ENCODE data around the gene LYST.
A peak's percentile ranks its signal among the peaks of the same experiment; 100 is the strongest.
"Not testable (repeated sequence)": the region's sequence is repeated elsewhere in the genome, so short reads cannot be mapped to it uniquely, and the experiment has no call there.

Gene LYST

DNA sequence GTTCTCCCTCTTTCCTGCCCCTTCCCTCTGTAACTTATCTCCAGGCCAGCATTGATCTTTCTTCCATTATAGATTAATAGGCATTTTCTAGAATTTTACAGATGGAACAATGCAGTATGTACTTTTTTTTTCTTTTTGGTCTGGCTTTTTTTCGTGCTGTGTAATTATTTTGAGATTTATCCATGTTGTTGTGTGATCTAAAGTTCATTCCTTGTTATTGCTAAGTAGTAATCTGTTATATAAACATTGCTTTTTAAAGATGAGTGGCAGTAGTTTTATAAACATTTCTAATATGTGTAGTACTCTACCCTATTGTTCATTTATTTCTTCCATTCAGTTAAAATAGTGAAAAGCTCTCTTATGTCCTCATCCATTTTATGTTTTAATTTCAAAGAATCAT, 5.9 kb downstream of the LYST start:
- DNase-seq (ENCODE audit: low read depth) = no peak

DNA sequence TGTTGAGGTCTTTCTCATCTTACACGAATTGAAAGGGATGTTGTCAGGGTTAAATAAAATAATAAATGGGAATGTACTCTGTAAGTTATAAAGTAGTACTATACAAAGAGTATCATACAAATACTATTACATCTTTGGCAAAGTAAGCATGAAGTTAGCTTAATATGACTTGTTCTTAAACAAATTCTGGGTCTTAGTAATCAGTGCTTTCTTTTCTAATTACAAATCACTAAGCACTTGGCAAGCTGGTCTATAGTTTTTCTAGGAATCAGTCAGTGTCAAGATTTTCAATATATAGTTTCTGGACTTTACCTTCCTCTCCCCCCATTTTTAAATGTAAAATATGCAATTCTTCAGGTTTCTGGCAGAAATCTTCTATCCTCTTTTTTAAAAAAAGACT, 6.9 kb downstream of the LYST start:
- DNase-seq (ENCODE audit: low read depth) = no peak

- DNase-seq (ENCODE audit: low read depth) = no peak
Measured at GRCh38 chr1:235858766-235859165, 7.9 kb downstream of the LYST start.

GRCh38 chr1:235857756-235858155, 8.9 kb downstream of the LYST start:
- DNase-seq (ENCODE audit: low read depth) = no peak

GRCh38 chr1:235855811-235856429, 10.8 kb downstream of the LYST start:
- no peak for DNase-seq (ENCODE audit: low read depth)

GRCh38 chr1:235854347-235854746, 12.4 kb downstream of the LYST start:
- no peak for DNase-seq (ENCODE audit: low read depth)

DNA sequence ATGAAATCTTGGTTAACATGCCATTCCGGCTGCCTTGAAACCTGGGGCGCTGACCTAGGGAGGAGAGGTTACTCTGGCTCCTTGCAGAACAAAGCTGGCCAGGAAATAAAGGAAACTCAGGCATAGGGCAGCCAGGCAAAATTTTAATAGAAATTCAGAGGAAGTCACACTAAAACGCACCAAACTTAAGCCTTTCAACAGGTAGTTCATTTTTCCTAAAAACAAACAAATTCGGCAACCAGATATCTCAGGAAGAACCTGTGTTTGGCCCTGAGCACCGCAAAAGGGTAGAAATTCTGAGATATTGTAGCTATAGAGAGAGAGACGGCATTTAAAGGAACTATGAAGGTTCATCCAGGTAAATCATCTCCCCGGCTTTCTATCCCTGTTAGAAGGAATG, 13.1 kb downstream of the LYST start:
- DNase-seq (ENCODE audit: low read depth) = no peak

- no peak for DNase-seq (ENCODE audit: low read depth)
Measured at GRCh38 chr1:235852887-235853286, 13.8 kb downstream of the LYST start.

DNA sequence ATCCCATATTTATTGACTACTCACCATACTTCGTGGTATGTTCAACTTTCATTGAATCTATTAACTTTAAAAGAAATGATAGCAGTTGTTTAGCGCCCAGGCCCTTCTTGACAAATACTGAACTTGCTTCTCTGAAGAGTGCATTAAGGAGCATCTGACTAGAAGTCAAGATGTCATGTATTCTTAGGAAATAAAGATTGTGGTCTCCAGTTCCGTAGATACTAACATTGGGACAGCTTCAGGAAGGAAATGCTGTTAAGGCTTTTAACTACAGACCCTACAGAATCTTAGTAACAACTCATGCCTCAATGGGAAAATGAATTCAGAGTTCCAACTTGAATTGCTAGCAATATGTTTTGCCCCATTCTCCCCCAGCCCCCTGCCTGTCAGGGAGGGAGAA, 14.8 kb downstream of the LYST start:
- no peak for DNase-seq (ENCODE audit: low read depth)

- DNase-seq (ENCODE audit: low read depth) = not testable (repeated sequence)
Measured at GRCh38 chr1:235848251-235848650, 18.5 kb downstream of the LYST start.

GRCh38 chr1:235845656-235846107, 21.0 kb downstream of the LYST start:
- DNase-seq (ENCODE audit: low read depth) = not testable (repeated sequence)

GRCh38 chr1:235844776-235845175, 21.9 kb downstream of the LYST start:
- no peak for DNase-seq (ENCODE audit: low read depth)

GRCh38 chr1:235843461-235843961, 23.2 kb downstream of the LYST start:
- DNase-seq (ENCODE audit: low read depth) = no peak

DNA sequence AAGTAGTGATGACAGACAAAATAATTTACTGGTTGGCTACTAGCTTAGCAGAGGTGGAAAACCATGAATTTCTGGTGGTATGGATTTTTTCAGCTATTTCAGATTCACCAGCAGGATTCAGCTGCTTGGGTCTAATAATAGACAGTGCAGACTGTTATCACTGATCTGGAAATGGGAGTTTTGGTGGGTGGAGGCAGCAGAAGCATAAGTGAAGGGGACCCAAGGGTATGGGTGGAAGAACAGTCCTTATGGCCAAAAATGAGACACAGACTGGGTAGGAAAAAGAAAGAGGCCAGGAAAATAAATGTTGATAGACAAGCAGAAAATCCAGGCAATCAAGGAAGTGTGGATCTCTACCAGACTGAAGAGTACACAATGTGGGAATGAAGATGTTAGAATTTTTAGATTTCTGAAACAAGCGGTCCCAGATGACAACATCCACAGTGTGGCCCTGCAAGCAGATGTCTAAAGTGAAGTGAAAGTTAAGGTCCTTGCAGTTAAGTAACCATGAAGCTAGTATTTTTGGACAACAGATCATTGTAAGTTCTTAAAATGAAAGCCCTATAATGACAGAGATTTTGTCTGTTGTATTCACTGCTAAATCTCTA, 24.7 kb downstream of the LYST start:
- DNase-seq (ENCODE audit: low read depth) = no peak

GRCh38 chr1:235838021-235838420, 28.7 kb downstream of the LYST start:
- DNase-seq (ENCODE audit: low read depth) = no peak

DNA sequence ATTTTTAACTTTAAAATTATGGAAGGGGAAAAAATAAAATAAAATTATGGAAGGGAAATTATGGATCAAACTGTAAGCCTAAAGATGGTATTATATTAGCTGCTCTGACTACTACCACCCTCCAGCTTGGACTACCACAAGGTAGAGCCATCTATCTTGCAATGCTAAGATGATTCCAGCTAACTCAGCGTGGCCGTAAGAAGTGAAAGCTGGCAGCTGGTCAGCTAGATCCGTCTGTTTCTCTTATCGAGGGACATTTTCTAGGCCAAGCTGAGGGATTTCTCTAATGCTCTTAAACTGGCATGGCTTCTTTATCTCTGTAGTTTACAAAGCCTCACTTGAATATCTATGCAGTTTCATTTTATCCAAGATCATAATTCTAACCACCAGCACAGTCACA, 31.5 kb downstream of the LYST start:
- DNase-seq (ENCODE audit: low read depth) = peak; percentile 41

DNA sequence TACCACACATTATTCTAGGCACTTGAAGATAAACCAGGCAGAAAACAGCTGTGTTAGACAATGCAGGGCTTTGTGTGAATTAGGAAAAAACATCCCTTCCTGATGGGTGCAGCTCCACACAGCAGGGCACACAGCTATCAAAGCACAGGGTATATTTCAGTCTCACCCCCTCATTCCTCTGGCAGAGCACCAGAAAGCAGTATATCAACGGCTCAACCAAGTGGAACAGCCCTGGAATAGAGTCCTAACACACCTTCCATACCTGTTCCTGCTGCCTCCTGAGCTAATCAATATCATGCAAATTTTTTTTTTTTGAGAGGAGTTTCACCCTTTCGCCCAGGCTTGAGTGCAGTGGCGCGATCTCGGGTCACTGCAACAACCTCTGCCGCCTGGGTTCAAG, 32.1 kb downstream of the LYST start:
- DNase-seq (ENCODE audit: low read depth) = no peak

DNA sequence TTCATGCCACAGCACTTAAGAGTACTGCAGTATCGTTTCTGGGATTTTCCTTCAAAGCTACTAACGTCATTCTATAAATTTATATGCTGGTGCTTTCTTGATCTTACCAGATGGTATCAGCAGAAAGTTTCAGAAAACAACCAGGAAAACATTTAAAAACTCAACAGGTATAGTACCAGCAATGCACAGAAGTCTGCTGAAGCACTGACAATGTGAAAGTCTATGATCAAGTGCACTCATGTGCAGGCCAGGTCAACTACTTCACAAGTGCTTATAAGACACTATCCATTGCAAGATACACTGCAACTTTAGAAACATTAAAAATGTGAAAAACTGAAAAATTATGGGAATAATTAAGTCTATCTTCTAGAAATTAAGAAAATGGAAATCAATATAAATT, 34.7 kb downstream of the LYST start:
- DNase-seq (ENCODE audit: low read depth) = no peak

DNA sequence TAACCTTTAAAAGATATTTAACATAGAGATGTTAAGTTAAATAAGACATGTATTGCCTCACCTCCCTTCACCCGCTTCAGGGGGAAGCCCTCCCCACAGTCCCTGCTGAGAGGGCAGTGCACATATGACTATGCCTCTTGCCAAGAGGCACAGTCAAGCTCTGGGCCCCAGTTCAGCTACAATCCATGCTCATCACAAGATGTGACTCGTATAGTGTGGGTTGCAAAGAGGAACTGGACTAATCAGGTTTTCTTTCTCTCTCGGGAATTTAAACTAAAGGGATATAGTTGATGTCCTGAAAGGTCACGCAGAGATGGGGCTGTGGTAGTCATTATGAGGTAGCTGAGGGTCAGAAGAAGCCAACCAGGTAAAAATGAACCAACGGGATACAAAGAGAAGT, 35.6 kb downstream of the LYST start:
- DNase-seq (ENCODE audit: low read depth) = peak; percentile 86

- DNase-seq (ENCODE audit: low read depth) = no peak
Measured at GRCh38 chr1:235826102-235826854, 40.4 kb downstream of the LYST start.

DNA sequence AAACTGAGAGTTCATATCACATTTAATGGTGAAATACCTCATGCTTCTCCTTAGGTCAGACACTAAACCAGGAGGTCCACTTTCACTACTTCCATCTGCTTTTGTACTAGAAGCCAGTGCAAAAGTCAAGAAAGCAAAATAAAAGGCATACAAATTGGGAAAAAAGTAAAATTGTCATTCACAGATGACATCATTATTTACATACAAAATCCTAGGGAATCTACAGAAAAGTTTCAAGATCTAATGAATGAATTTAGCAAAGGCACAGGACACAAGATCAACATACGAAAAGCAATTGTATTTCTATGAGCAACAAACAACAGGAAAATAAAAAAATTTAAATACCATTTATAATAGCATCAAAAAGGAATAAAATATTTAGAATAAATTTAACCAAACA, 41.5 kb downstream of the LYST start:
- no peak for DNase-seq (ENCODE audit: low read depth)

DNA sequence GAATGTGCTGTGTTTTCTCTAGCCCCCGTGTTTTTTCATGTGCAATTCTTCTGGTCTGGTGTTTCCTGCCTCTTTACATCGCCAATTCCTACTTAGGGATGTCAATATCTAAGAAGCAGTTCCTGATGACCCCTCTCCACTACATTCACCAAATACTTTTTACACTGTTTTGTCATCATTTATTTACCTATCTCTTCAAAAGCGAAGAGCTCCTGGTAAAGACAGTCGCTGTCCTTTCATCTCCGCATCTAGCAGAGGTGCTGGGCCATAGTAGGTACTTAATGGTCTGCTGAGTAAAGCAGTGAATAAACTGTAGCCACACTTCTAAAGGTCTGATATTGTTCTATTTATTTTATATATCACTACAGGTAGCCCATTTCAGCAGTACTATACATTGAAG, 43.0 kb downstream of the LYST start:
- DNase-seq (ENCODE audit: low read depth) = no peak

GRCh38 chr1:235822685-235823084, 44.0 kb downstream of the LYST start:
- DNase-seq (ENCODE audit: low read depth) = peak; percentile 31

All from stromal cell of bone marrow (primary cell).